Measurements from ENCODE around the gene B9D1. TPM values are rescaled to one million over a fixed set of nuclear protein-coding genes. Genes with fewer than 3 reads are reported as not detected.
A peak's percentile ranks its signal among the peaks of the same experiment; 100 is the strongest.

Gene B9D1
- total RNA-seq, 1 experiment from 2014 or later = 20.0 TPM

GRCh38 chr17:19398301-19399181, 36.0 kb upstream of the B9D1 start:
- peak overlapping the region; percentile 2; the same call in 1 of the 2 replicates for H3K9ac ChIP-seq (ENCODE audit: low read length)
- ChIA-PET CTCF (no interaction called here), POLR2A (no interaction called here), RAD21 (ENCODE audit: low non-redundant PET in 1 of 2, low total read pairs in 2 of 2, uncharacterized antibody in 2 of 2, unreplicated experiment in 2 of 2) (no interaction called here)
- H3K79me2 ChIP-seq (ENCODE audit: insufficient read depth, low read length) = no peaks in the 10 kb centered on the region
- no peaks in the 10 kb centered on the region for H3K9me2 ChIP-seq (ENCODE audit: insufficient read depth)
- H3K27ac ChIP-seq (ENCODE audit: low read depth, low read length) = 0 out of 2 replicates have a peak overlapping the region, but pooled peaks have one; percentile 16
- peak overlapping the region; percentile 41 for H3K4me2 ChIP-seq (ENCODE audit: low read length)
- no peaks in the 10 kb centered on the region for H3K9me3 ChIP-seq (ENCODE audit: control insufficient read depth in 1 of 2, insufficient read depth in 1 of 2, low read depth in 1 of 2, low read length in 2 of 2)
- intact Hi-C loops (cut with micrococcal nuclease) = no loop called here
- ATAC-seq (no peak), DNase-seq (ENCODE audit: low read depth, low spot score) (no peak)
- H3K27me3 ChIP-seq (ENCODE audit: insufficient read depth, low read length) = no peaks in the 10 kb centered on the region
- BruUV-seq (replicated peaks) = no TSS peak
- H3K36me3 ChIP-seq (ENCODE audit: control insufficient read depth in 1 of 2, insufficient read depth in 2 of 2, low read length in 2 of 2) = no peaks in the 10 kb centered on the region
- no peak overlapping the region for H2AFZ ChIP-seq (ENCODE audit: low read depth, low read length, poor library complexity, severe bottlenecking)
- H4K20me1 ChIP-seq (ENCODE audit: insufficient read depth) = no peaks in the 10 kb centered on the region
- peaks cover 14 to 16% of the 10 kb centered on the region in 2 experiments for H3K4me1 ChIP-seq (ENCODE audit: control insufficient read depth in 1 of 2, insufficient read depth in 2 of 2, low read length in 2 of 2)
- TF ChIP-seq, protein P1, sequence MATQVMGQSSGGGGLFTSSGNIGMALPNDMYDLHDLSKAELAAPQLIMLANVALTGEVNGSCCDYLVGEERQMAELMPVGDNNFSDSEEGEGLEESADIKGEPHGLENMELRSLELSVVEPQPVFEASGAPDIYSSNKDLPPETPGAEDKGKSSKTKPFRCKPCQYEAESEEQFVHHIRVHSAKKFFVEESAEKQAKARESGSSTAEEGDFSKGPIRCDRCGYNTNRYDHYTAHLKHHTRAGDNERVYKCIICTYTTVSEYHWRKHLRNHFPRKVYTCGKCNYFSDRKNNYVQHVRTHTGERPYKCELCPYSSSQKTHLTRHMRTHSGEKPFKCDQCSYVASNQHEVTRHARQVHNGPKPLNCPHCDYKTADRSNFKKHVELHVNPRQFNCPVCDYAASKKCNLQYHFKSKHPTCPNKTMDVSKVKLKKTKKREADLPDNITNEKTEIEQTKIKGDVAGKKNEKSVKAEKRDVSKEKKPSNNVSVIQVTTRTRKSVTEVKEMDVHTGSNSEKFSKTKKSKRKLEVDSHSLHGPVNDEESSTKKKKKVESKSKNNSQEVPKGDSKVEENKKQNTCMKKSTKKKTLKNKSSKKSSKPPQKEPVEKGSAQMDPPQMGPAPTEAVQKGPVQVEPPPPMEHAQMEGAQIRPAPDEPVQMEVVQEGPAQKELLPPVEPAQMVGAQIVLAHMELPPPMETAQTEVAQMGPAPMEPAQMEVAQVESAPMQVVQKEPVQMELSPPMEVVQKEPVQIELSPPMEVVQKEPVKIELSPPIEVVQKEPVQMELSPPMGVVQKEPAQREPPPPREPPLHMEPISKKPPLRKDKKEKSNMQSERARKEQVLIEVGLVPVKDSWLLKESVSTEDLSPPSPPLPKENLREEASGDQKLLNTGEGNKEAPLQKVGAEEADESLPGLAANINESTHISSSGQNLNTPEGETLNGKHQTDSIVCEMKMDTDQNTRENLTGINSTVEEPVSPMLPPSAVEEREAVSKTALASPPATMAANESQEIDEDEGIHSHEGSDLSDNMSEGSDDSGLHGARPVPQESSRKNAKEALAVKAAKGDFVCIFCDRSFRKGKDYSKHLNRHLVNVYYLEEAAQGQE (IDR thresholded peaks at IDR 0.05; ENCODE audit: low read depth) = no peak
- TF ChIP-seq EGR1 (IDR thresholded peaks at IDR 0.05; ENCODE audit: low read depth) (no peak), CEBPB (IDR thresholded peaks at IDR 0.05; ENCODE audit: low read depth) (no peak), YY1 (IDR thresholded peaks at IDR 0.05; ENCODE audit: extremely low read depth, insufficient replicate concordance, low read depth, low read length) (no peak), CBX3 (IDR thresholded peaks at IDR 0.05; ENCODE audit: low read depth) (no peak), POLR2AphosphoS5 (IDR thresholded peaks at IDR 0.05; ENCODE audit: low read depth, low read length) (no peak), EZH2 (IDR thresholded peaks at IDR 0.05) (no peak), ZFX (IDR thresholded peaks at IDR 0.05) (no peak), FOSL1 (IDR thresholded peaks at IDR 0.05; ENCODE audit: low read depth) (no peak), EZH2phosphoT487 (IDR thresholded peaks at IDR 0.05; ENCODE audit: borderline replicate concordance) (no peak), ELF1 (IDR thresholded peaks at IDR 0.05; ENCODE audit: borderline replicate concordance, low read depth) (no peak), SIN3A (IDR thresholded peaks at IDR 0.05; ENCODE audit: low read depth) (no peak)
- TF ChIP-seq, protein P2, sequence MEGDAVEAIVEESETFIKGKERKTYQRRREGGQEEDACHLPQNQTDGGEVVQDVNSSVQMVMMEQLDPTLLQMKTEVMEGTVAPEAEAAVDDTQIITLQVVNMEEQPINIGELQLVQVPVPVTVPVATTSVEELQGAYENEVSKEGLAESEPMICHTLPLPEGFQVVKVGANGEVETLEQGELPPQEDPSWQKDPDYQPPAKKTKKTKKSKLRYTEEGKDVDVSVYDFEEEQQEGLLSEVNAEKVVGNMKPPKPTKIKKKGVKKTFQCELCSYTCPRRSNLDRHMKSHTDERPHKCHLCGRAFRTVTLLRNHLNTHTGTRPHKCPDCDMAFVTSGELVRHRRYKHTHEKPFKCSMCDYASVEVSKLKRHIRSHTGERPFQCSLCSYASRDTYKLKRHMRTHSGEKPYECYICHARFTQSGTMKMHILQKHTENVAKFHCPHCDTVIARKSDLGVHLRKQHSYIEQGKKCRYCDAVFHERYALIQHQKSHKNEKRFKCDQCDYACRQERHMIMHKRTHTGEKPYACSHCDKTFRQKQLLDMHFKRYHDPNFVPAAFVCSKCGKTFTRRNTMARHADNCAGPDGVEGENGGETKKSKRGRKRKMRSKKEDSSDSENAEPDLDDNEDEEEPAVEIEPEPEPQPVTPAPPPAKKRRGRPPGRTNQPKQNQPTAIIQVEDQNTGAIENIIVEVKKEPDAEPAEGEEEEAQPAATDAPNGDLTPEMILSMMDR (IDR thresholded peaks at IDR 0.05 in 2 of 3, conservative IDR thresholded peaks at IDR 0.05 in 1 of 3; ENCODE audit: borderline replicate concordance in 1 of 3, insufficient read depth in 1 of 3, low read depth in 2 of 3, low read length in 2 of 3) = no peak
- no peak overlapping the region for H3K4me3 ChIP-seq (replicated peaks in 1 of 2; ENCODE audit: low read depth in 1 of 2, low read length in 2 of 2)

Data from HCT116 (cell line).